ENCODE results near the gene ATP5F1E. TPM values are rescaled to one million over a fixed set of nuclear protein-coding genes. Genes with fewer than 3 reads are reported as not detected.
A peak's percentile ranks its signal among the peaks of the same experiment; 100 is the strongest.

ATP5F1E gene
- total RNA-seq, 1 experiment from 2014 or later, result 181 TPM

GRCh38 chr20:58980711-58981627 is 51.2 kb downstream of the ATP5F1E start, which contains the start of gene NELFCD:
Gene NELFCD, plus strand, starts transcription at chr20:58981256. Its CDS starts 54 bp downstream, at chr20:58981310.
- Mint-ChIP-seq H3K4me3 (ENCODE audit: unreplicated experiment) (peak within 1 kb of the TSS; percentile 76), H3K27me3 (ENCODE audit: insufficient read depth, unreplicated experiment) (no peaks in the 10 kb centered on the region), H3K27ac (ENCODE audit: unreplicated experiment) (peak within 1 kb of the TSS; percentile 51), H3K4me1 (ENCODE audit: low read depth, unreplicated experiment) (peaks cover 21% of the 10 kb centered on the region), H3K9me3 (ENCODE audit: unreplicated experiment) (no peaks in the 10 kb centered on the region), H3K36me3 (ENCODE audit: insufficient read depth, unreplicated experiment) (peaks cover 30% of the 10 kb centered on the region)
- Histone ChIP-seq H3K27me3 (replicated peaks; ENCODE audit: control insufficient read depth, insufficient read depth, low read length) (no peaks in the 10 kb centered on the region), H3K4me3 (ENCODE audit: low read depth, low read length) (peak within 1 kb of the TSS; percentile 57), H3K36me3 (ENCODE audit: control insufficient read depth, insufficient read depth, low read length) (no peaks in the 10 kb centered on the region), H3K4me1 (peaks cover 12% of the 10 kb centered on the region), H3K9me3 (no peaks in the 10 kb centered on the region)
- TF ChIP-seq CTCF (IDR thresholded peaks at IDR 0.05; ENCODE audit: insufficient read depth in 1 of 2, low read depth in 1 of 2, low read length in 1 of 2, severe bottlenecking in 1 of 2, unreplicated experiment in 1 of 2), result no peak
- peak; percentile 98 to 100 for DNase-seq
- ChIA-PET POLR2A (interaction anchor here (0.5 to 2.0 kb wide), 10 partner anchors 9 to 330 kb away, joined by 3 to 21 read pairs (median 4); partner anchors contain the start of genes ATP5F1E and PRELID3B), CTCF (interaction anchor here (0.6 to 1.6 kb wide), 5 partner anchors 9 to 110 kb away, joined by 3 to 7 read pairs (median 5); partner anchors contain the start of gene ATP5F1E)
- BruUV-seq (replicated peaks), result TSS peak; percentile 86
- intact Hi-C loops (cut with micrococcal nuclease; ENCODE audit: unreplicated experiment), result loop anchor here (1.0 to 2.0 kb wide), 3 partner anchors 51 to 88 kb away; partner anchors contain the start of genes ATP5F1E and PRELID3B

- Histone ChIP-seq H3K27me3 (replicated peaks; ENCODE audit: control insufficient read depth, insufficient read depth, low read length) (no peaks in the 10 kb centered on the region), H3K9me3 (peaks cover 3% of the 10 kb centered on the region; the same call in 1 of the 2 replicates), H3K4me3 (ENCODE audit: low read depth, low read length) (no peak overlapping the region), H3K36me3 (ENCODE audit: control insufficient read depth, insufficient read depth, low read length) (no peaks in the 10 kb centered on the region), H3K4me1 (peaks cover 12% of the 10 kb centered on the region)
- peaks cover 14% of the 10 kb centered on the region for H3K36me3 Mint-ChIP-seq (ENCODE audit: insufficient read depth, unreplicated experiment)
- H3K9me3 Mint-ChIP-seq (ENCODE audit: unreplicated experiment), result no peaks in the 10 kb centered on the region
- peak in 1 of 2 experiments; percentile 32 for DNase-seq
- H3K4me3 Mint-ChIP-seq (ENCODE audit: unreplicated experiment), result no peak overlapping the region
- no TSS peak for BruUV-seq (replicated peaks)
- no peaks in the 10 kb centered on the region for H3K27me3 Mint-ChIP-seq (ENCODE audit: insufficient read depth, unreplicated experiment)
- POLR2A ChIA-PET, result interaction anchor here (1.0 kb wide), 1 partner anchor 57 kb away, joined by 3 read pairs; no protein-coding TSS in a partner anchor
- peaks cover 9% of the 10 kb centered on the region for H3K4me1 Mint-ChIP-seq (ENCODE audit: low read depth, unreplicated experiment)
- H3K27ac Mint-ChIP-seq (ENCODE audit: unreplicated experiment), result no peak overlapping the region
- intact Hi-C loops (cut with micrococcal nuclease; ENCODE audit: unreplicated experiment), result no loop called here
- TF ChIP-seq CTCF (IDR thresholded peaks at IDR 0.05; ENCODE audit: insufficient read depth in 1 of 2, low read depth in 1 of 2, low read length in 1 of 2, severe bottlenecking in 1 of 2, unreplicated experiment in 1 of 2), result no peak
- CTCF ChIA-PET, result no interaction called here
These were observed 53.6 kb downstream of the ATP5F1E start for GRCh38 chr20:58978351-58979190.

All from Caco-2 (cell line).